ENCODE results near the gene ZNF280B.

DNA sequence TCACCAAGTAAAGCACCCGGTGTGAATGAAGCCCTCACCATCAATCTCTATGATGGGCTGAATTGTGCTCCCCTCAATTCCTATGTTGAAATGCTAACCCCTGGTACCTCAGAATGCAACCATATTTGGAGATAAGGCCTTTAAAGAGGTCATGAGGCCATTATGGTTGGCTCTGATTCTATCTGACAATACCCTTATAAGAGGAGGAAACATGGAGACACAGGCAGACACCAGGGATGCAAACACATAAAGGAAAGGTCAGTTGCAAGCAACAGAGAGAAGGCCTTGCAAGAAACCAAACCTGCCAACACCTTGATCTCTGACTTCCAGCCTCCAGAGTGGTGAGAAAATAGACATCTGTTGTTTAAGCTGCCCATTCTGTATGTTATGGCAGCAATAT lies 24.9 kb upstream of the ZNF280B start:
- TF ChIP-seq, protein P1, sequence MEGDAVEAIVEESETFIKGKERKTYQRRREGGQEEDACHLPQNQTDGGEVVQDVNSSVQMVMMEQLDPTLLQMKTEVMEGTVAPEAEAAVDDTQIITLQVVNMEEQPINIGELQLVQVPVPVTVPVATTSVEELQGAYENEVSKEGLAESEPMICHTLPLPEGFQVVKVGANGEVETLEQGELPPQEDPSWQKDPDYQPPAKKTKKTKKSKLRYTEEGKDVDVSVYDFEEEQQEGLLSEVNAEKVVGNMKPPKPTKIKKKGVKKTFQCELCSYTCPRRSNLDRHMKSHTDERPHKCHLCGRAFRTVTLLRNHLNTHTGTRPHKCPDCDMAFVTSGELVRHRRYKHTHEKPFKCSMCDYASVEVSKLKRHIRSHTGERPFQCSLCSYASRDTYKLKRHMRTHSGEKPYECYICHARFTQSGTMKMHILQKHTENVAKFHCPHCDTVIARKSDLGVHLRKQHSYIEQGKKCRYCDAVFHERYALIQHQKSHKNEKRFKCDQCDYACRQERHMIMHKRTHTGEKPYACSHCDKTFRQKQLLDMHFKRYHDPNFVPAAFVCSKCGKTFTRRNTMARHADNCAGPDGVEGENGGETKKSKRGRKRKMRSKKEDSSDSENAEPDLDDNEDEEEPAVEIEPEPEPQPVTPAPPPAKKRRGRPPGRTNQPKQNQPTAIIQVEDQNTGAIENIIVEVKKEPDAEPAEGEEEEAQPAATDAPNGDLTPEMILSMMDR (optimal IDR thresholded peaks at IDR 0.05 in 1 of 3, IDR thresholded peaks at IDR 0.05 in 1 of 3, conservative IDR thresholded peaks at IDR 0.05 in 1 of 3; ENCODE audit: extremely low read depth in 1 of 3, insufficient read depth in 2 of 3, low read length in 3 of 3): no peak
- no peak for TF ChIP-seq EZH2 (IDR thresholded peaks at IDR 0.05; ENCODE audit: low read length)

Measured in keratinocyte (primary cell).